Small intestine (tissue), 7 donors: ENCODE measurements around the gene MSI2. TPM values are rescaled to one million over a fixed set of nuclear protein-coding genes. Genes with fewer than 3 reads are reported as not detected.
A peak's percentile ranks its signal among the peaks of the same experiment; 100 is the strongest.

Experiments used
- DNase-seq, 2 donors: peaks; one replicate each; pipeline versions ENCODE4 v3.0.0 to v3.0.0-alpha.2; 2013
- FAIRE-seq: peaks from 2 replicates; lab custom pipeline; 2012; peaks lifted over from hg19 to GRCh38; lab: Jason Lieb, UNC
- H3K27ac ChIP-seq, 3 donors: one replicate each; pipeline ENCODE4 v1.5.1; 2013; ENCODE audit warnings: low read length in 2 of 3, mild to moderate bottlenecking in 2 of 3, control low read depth in 1 of 3, inconsistent platforms in 1 of 3, low read depth in 1 of 3, moderate library complexity in 1 of 3
- H3K27me3 ChIP-seq, 3 donors: one replicate each; pipeline ENCODE4 v1.6.1; 2013; ENCODE audit warnings: low read length in 3 of 3, inconsistent platforms in 1 of 3; ENCODE audit not compliant: control insufficient read depth in 3 of 3, insufficient read depth in 3 of 3
- H3K36me3 ChIP-seq, 3 donors: one replicate each; pipeline ENCODE4 v1.6.1; 2013; ENCODE audit warnings: low read length in 3 of 3, inconsistent platforms in 1 of 3, low read depth in 1 of 3, mild to moderate bottlenecking in 1 of 3, moderate library complexity in 1 of 3; ENCODE audit not compliant: control insufficient read depth in 3 of 3, insufficient read depth in 2 of 3
- H3K4me1 ChIP-seq, 3 donors: one replicate each; pipeline ENCODE4 v1.6.1; 2013; ENCODE audit warnings: low read length in 2 of 3, inconsistent platforms in 1 of 3, low read depth in 1 of 3, mild to moderate bottlenecking in 1 of 3, moderate library complexity in 1 of 3; ENCODE audit not compliant: control insufficient read depth in 3 of 3, insufficient read depth in 2 of 3
- H3K4me3 ChIP-seq, 3 donors: one replicate each; pipeline ENCODE4 v1.5.1; 2013; ENCODE audit warnings: low read length in 3 of 3, control low read depth in 1 of 3, inconsistent platforms in 1 of 3, low read depth in 1 of 3, mild to moderate bottlenecking in 1 of 3, moderate library complexity in 1 of 3
- H3K9me3 ChIP-seq, 2 donors: one replicate each; pipeline ENCODE4 v1.6.1; 2013; ENCODE audit warnings: low read depth in 1 of 2, low read length in 1 of 2; ENCODE audit not compliant: control insufficient read depth in 2 of 2, insufficient read depth in 1 of 2
- WGBS, 3 donors: extraction: QIAGEN DNeasy Blood & Tissue Kit; methylation state at CpG; one replicate each; pipeline ENCODE4 v1.1.7; 2013; 5-methylcytosine and 5-hydroxymethylcytosine counted together
- polyA plus RNA-seq, 4 donors: library from polyadenylated mRNA; stranded (reverse) in 3 of 4; unstranded in 1 of 4; fragments of 200-250 nt in 3 of 4; fragments of 120-200 nt in 1 of 4; gene quantifications; one replicate each; pipeline versions ENCODE4 v1.2.1 to v1.2.3, GENCODE V29; 2013
- donor health status: healthy with polysubstance abuse.
- donor health status: control.
- donor health status: control.
- donor health status: Bipolar disorder and iron deficiency.
- donor health status: healthy.

Gene MSI2
- polyA plus RNA-seq, 4 donors = 5.1 to 49.4 (median 12.6) TPM

- peaks cover 0 to 10% of the 10 kb centered on the region in 2 donors for H3K9me3 ChIP-seq
- peaks cover 0 to 21% (median 0%) of the 10 kb centered on the region in 3 donors for H3K36me3 ChIP-seq
- H3K4me3 ChIP-seq = no peak overlapping the region
- FAIRE-seq (no peak), DNase-seq (no peak)
- no peak overlapping the region for H3K27ac ChIP-seq
- WGBS, 3 donors = 92 to 99% (median 95%) methylated on average over 7 of the region's 7 CpGs
- H3K27me3 ChIP-seq = no peaks in the 10 kb centered on the region
- peaks cover 0 to 29% (median 4%) of the 10 kb centered on the region in 3 donors for H3K4me1 ChIP-seq
Observed at GRCh38 chr17:57416369-57416768, 160.0 kb downstream of the MSI2 start.

- peaks cover 0 to 26% (median 0%) of the 10 kb centered on the region in 3 donors for H3K36me3 ChIP-seq
- FAIRE-seq = no peak
- H3K27me3 ChIP-seq = no peaks in the 10 kb centered on the region
- H3K4me1 ChIP-seq = peaks cover 0 to 40% (median 7%) of the 10 kb centered on the region in 3 donors
- DNase-seq = no peak
- no peak overlapping the region for H3K27ac ChIP-seq
- WGBS, 3 donors = 79 to 94% (median 89%) methylated on average over 7 of the region's 7 CpGs
- peaks cover 0 to 10% of the 10 kb centered on the region in 2 donors for H3K9me3 ChIP-seq
- H3K4me3 ChIP-seq = no peak overlapping the region
Observed at GRCh38 chr17:57417956-57418355, 161.6 kb downstream of the MSI2 start.

GRCh38 chr17:57418463-57419246 lies 162.3 kb downstream of the MSI2 start:
- H3K9me3 ChIP-seq = peaks cover 0 to 10% of the 10 kb centered on the region in 2 donors
- no peak overlapping the region for H3K4me3 ChIP-seq
- H3K4me1 ChIP-seq = peaks cover 0 to 45% (median 7%) of the 10 kb centered on the region in 3 donors
- H3K36me3 ChIP-seq = peaks cover 0 to 26% (median 0%) of the 10 kb centered on the region in 3 donors
- no peak overlapping the region for H3K27ac ChIP-seq
- DNase-seq = no peak
- H3K27me3 ChIP-seq = no peaks in the 10 kb centered on the region
- no peak for FAIRE-seq
- 63 to 69% (median 64%) methylated on average over 7 of the region's 7 CpGs for WGBS, 3 donors

GRCh38 chr17:57419940-57420550 lies 163.7 kb downstream of the MSI2 start:
- Histone ChIP-seq H3K4me1 (peaks cover 0 to 45% (median 7%) of the 10 kb centered on the region in 3 donors), H3K4me3 (no peak overlapping the region), H3K27me3 (no peaks in the 10 kb centered on the region), H3K9me3 (peaks cover 0 to 17% of the 10 kb centered on the region in 2 donors), H3K36me3 (peaks cover 0 to 30% (median 2%) of the 10 kb centered on the region in 3 donors), H3K27ac (peak overlapping the region in 1 of 3 donors; percentile 85)
- DNase-seq (no peak), FAIRE-seq (no peak)
- 93 to 95% (median 93%) methylated on average over 11 of the region's 11 CpGs for WGBS, 3 donors

GRCh38 chr17:57420734-57421717 lies 164.7 kb downstream of the MSI2 start:
- Histone ChIP-seq H3K36me3 (peaks cover 0 to 27% (median 2%) of the 10 kb centered on the region in 3 donors), H3K4me1 (peaks cover 0 to 47% (median 8%) of the 10 kb centered on the region in 3 donors), H3K4me3 (no peak overlapping the region), H3K27me3 (no peaks in the 10 kb centered on the region), H3K27ac (peak overlapping the region in 2 of 3 donors; percentile 60 to 85), H3K9me3 (peaks cover 0 to 17% of the 10 kb centered on the region in 2 donors)
- WGBS, 3 donors = 57 to 62% (median 58%) methylated on average over 20 of the region's 20 CpGs
- no peak for FAIRE-seq
- DNase-seq = peak; percentile 65 to 93

GRCh38 chr17:57422574-57423164 lies 166.3 kb downstream of the MSI2 start:
- peak overlapping the region in 1 of 3 donors; percentile 85 for H3K27ac ChIP-seq
- H3K4me1 ChIP-seq = peaks cover 0 to 56% (median 11%) of the 10 kb centered on the region in 3 donors
- H3K27me3 ChIP-seq = no peaks in the 10 kb centered on the region
- no peak for DNase-seq
- H3K4me3 ChIP-seq = no peak overlapping the region
- H3K9me3 ChIP-seq = peaks cover 0 to 7% of the 10 kb centered on the region in 2 donors
- peaks cover 0 to 13% (median 2%) of the 10 kb centered on the region in 3 donors for H3K36me3 ChIP-seq
- 86 to 94% (median 87%) methylated on average over 9 of the region's 9 CpGs for WGBS, 3 donors
- no peak for FAIRE-seq

- Histone ChIP-seq H3K27ac (no peak overlapping the region), H3K4me3 (no peak overlapping the region), H3K36me3 (peaks cover 0 to 16% (median 2%) of the 10 kb centered on the region in 3 donors), H3K9me3 (peaks cover 0 to 7% of the 10 kb centered on the region in 2 donors), H3K27me3 (no peaks in the 10 kb centered on the region), H3K4me1 (peaks cover 0 to 56% (median 11%) of the 10 kb centered on the region in 3 donors)
- DNase-seq = no peak
- FAIRE-seq = no peak
- WGBS, 3 donors = 78 to 86% (median 82%) methylated on average over 6 of the region's 6 CpGs
Observed at GRCh38 chr17:57423541-57423940, 167.2 kb downstream of the MSI2 start.
